ELR (cell line): ENCODE results near the gene PHACTR1.
A peak's percentile ranks its signal among the peaks of the same experiment; 100 is the strongest.

Source experiments
- DNase-seq: peaks from one replicate; pipeline ENCODE4 v3.0.0-alpha.2; 2015; ENCODE audit warnings: low read depth

PHACTR1 gene

GRCh38 chr6:13026557-13026956 lies 310.0 kb downstream of the PHACTR1 start:
- no peak for DNase-seq

GRCh38 chr6:13027207-13027606 lies 310.6 kb downstream of the PHACTR1 start:
- DNase-seq = no peak

- DNase-seq = no peak
Measured at GRCh38 chr6:13030396-13030795, 313.8 kb downstream of the PHACTR1 start.

- no peak for DNase-seq
Measured at GRCh38 chr6:13032566-13032965, 316.0 kb downstream of the PHACTR1 start.

GRCh38 chr6:13033145-13033544 lies 316.6 kb downstream of the PHACTR1 start:
- DNase-seq = no peak

- no peak for DNase-seq
Measured at GRCh38 chr6:13034316-13034715, 317.7 kb downstream of the PHACTR1 start.

- DNase-seq = no peak
Measured at GRCh38 chr6:13035606-13036005, 319.0 kb downstream of the PHACTR1 start.

GRCh38 chr6:13038315-13038714 lies 321.7 kb downstream of the PHACTR1 start:
- DNase-seq = no peak

GRCh38 chr6:13038741-13039190 lies 322.2 kb downstream of the PHACTR1 start:
- no peak for DNase-seq

- peak; percentile 61 for DNase-seq
Measured at GRCh38 chr6:13044390-13044789, 327.8 kb downstream of the PHACTR1 start.

GRCh38 chr6:13044896-13045295 lies 328.3 kb downstream of the PHACTR1 start:
- no peak for DNase-seq

GRCh38 chr6:13045676-13046075 lies 329.1 kb downstream of the PHACTR1 start:
- DNase-seq = no peak

GRCh38 chr6:13046084-13046483 lies 329.5 kb downstream of the PHACTR1 start:
- no peak for DNase-seq

- DNase-seq = peak; percentile 12
Measured at GRCh38 chr6:13048113-13048512, 331.5 kb downstream of the PHACTR1 start.

- DNase-seq = no peak
Measured at GRCh38 chr6:13049666-13050254, 333.2 kb downstream of the PHACTR1 start.

GRCh38 chr6:13053006-13053461 lies 336.5 kb downstream of the PHACTR1 start:
- no peak for DNase-seq

GRCh38 chr6:13058051-13058450 lies 341.5 kb downstream of the PHACTR1 start:
- DNase-seq = no peak

GRCh38 chr6:13059026-13059425 lies 342.5 kb downstream of the PHACTR1 start:
- DNase-seq = no peak

GRCh38 chr6:13063300-13063918 lies 346.8 kb downstream of the PHACTR1 start:
- peak; percentile 35 for DNase-seq

- no peak for DNase-seq
Measured at GRCh38 chr6:13065581-13065980, 349.0 kb downstream of the PHACTR1 start.

GRCh38 chr6:13066050-13066449 lies 349.5 kb downstream of the PHACTR1 start:
- no peak for DNase-seq

- no peak for DNase-seq
Measured at GRCh38 chr6:13066820-13067219, 350.3 kb downstream of the PHACTR1 start.

- DNase-seq = no peak
Measured at GRCh38 chr6:13068586-13069210, 352.1 kb downstream of the PHACTR1 start.
